Fibroblast of lung (primary cell): ENCODE data around the gene OLFM1. TPM values are rescaled to one million over a fixed set of nuclear protein-coding genes. Genes with fewer than 3 reads are reported as not detected.
"Not testable (repeated sequence)": the region's sequence is repeated elsewhere in the genome, so short reads cannot be mapped to it uniquely, and the experiment has no call there.

Experiments used
- DNase-seq, 2 donors: peaks; one replicate each; pipeline versions ENCODE4 v3.0.0 to v3.0.0-alpha.2; 2010; ENCODE audit warnings: low read depth in 2 of 2
- H2AFZ ChIP-seq: 2 replicates; pipeline ENCODE4 v1.5.1; 2012; ENCODE audit warnings: low read length, control low read depth, inconsistent platforms
- H3K27ac ChIP-seq: 2 replicates; pipeline ENCODE4 v1.5.1; 2011; ENCODE audit warnings: low read length, control low read depth; ENCODE audit not compliant: insufficient read depth
- H3K27me3 ChIP-seq: 2 replicates; pipeline ENCODE4 v1.5.1; 2011; ENCODE audit warnings: mild to moderate bottlenecking, low read length; ENCODE audit not compliant: control insufficient read depth, insufficient read depth
- H3K36me3 ChIP-seq: 2 replicates; pipeline ENCODE4 v1.5.1; 2011; ENCODE audit warnings: low read length; ENCODE audit not compliant: control insufficient read depth, insufficient read depth
- H3K4me1 ChIP-seq: 2 replicates; pipeline ENCODE4 v1.5.1; 2011; ENCODE audit warnings: low read length; ENCODE audit not compliant: control insufficient read depth, insufficient read depth; ENCODE audit errors: extremely low read depth
- H3K4me2 ChIP-seq: 2 replicates; pipeline ENCODE4 v1.5.1; 2011; ENCODE audit warnings: low read length, control low read depth; ENCODE audit not compliant: insufficient read depth; ENCODE audit errors: extremely low read depth
- H3K4me3 ChIP-seq, 4 experiments: fragments of 200-600 bp in 1 of 4; sonication (generic) in 1 of 4; replicated peaks in 1 of 4; 2 replicates each; pipeline ENCODE4 v1.5.1; 2011 to 2016; ENCODE audit warnings: low read length in 4 of 4, low read depth in 3 of 4, mild to moderate bottlenecking in 3 of 4, control low read depth in 2 of 4, inconsistent platforms in 1 of 4, mixed read lengths in 1 of 4; ENCODE audit not compliant: insufficient read depth in 1 of 4; ENCODE audit errors: control extremely low read depth in 1 of 4
- H3K79me2 ChIP-seq: 2 replicates; pipeline ENCODE4 v1.5.1; 2012; ENCODE audit warnings: mild to moderate bottlenecking, low read length, inconsistent platforms; ENCODE audit not compliant: control insufficient read depth, insufficient read depth
- H3K9ac ChIP-seq: 2 replicates; pipeline ENCODE4 v1.5.1; 2011; ENCODE audit warnings: mild to moderate bottlenecking, low read length, control low read depth; ENCODE audit not compliant: insufficient read depth
- H3K9me3 ChIP-seq: 2 replicates; pipeline ENCODE4 v1.5.1; 2012; ENCODE audit warnings: low read depth, low read length; ENCODE audit not compliant: control insufficient read depth, insufficient read depth
- H4K20me1 ChIP-seq: 2 replicates; pipeline ENCODE4 v1.5.1; 2011; ENCODE audit warnings: low read length; ENCODE audit not compliant: control insufficient read depth, insufficient read depth; ENCODE audit errors: extremely low read depth
- EZH2 ChIP-seq: IDR thresholded peaks from 2 replicates; pipeline ENCODE4 v1.5.1; 2012; ENCODE audit warnings: low read length, control low read depth, mild to moderate bottlenecking; ENCODE audit errors: missing control alignments
- polyA plus RNA-seq, 2 donors: library from polyadenylated mRNA; depleted of rRNA in 1 of 2; stranded (reverse) in 1 of 2; unstranded in 1 of 2; fragments of >200 nt; gene quantifications; 2 replicates each; pipeline ENCODE4 v1.2.1, GENCODE V29; 2011 to 2012; ENCODE audit warnings: missing spikeins in 1 of 2
- total RNA-seq: library from RNA; depleted of rRNA; stranded (reverse); fragments of >200 nt; gene quantifications from 2 replicates; pipeline ENCODE4 v1.2.1, GENCODE V29; 2014
- TF ChIP-seq, protein P1 (sequence below), 2 donors: IDR thresholded peaks in 1 of 2; conservative IDR thresholded peaks in 1 of 2; 1 replicate in 1 of 2; 2 replicates in 1 of 2; pipeline ENCODE4 v1.5.1; 2011 to 2012; ENCODE audit warnings: low read length in 2 of 2, control low read depth in 1 of 2, inconsistent platforms in 1 of 2, low read depth in 1 of 2, mild to moderate bottlenecking in 1 of 2

Gene OLFM1
- total and polyA plus RNA-seq, 2 donors (not counting 1 experiment from before 2014, with no cell fraction given): 2.0 to 7.6 TPM

DNA sequence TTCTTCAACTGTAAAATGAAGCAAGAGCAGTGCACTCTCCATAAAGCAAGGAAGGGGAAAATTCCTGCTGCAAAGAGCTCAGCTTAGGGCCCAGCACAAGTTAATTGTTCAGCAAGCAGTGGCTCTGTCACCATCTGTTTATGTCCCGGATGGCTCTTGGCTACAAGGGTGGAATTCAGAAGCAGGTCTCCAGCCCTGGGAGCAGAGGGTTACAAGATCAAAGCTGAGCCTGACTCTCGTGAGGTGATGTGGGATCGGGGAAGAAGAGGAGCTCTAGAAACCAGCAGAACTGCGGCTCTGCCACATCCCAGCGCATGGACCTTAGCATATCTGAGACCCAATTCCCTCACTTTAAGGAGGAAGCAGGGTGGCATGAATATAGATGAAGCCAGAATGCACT lies 25.2 kb upstream of the OLFM1 start:
- no peak for DNase-seq
- H3K9ac ChIP-seq: no peak overlapping the region
- TF ChIP-seq EZH2: no peak
- TF ChIP-seq, protein P1, sequence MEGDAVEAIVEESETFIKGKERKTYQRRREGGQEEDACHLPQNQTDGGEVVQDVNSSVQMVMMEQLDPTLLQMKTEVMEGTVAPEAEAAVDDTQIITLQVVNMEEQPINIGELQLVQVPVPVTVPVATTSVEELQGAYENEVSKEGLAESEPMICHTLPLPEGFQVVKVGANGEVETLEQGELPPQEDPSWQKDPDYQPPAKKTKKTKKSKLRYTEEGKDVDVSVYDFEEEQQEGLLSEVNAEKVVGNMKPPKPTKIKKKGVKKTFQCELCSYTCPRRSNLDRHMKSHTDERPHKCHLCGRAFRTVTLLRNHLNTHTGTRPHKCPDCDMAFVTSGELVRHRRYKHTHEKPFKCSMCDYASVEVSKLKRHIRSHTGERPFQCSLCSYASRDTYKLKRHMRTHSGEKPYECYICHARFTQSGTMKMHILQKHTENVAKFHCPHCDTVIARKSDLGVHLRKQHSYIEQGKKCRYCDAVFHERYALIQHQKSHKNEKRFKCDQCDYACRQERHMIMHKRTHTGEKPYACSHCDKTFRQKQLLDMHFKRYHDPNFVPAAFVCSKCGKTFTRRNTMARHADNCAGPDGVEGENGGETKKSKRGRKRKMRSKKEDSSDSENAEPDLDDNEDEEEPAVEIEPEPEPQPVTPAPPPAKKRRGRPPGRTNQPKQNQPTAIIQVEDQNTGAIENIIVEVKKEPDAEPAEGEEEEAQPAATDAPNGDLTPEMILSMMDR (conservative IDR thresholded peaks at IDR 0.05 in 1 of 2, IDR thresholded peaks at IDR 0.05 in 1 of 2; ENCODE audit: low read depth in 1 of 2, low read length in 2 of 2): no peak

DNA sequence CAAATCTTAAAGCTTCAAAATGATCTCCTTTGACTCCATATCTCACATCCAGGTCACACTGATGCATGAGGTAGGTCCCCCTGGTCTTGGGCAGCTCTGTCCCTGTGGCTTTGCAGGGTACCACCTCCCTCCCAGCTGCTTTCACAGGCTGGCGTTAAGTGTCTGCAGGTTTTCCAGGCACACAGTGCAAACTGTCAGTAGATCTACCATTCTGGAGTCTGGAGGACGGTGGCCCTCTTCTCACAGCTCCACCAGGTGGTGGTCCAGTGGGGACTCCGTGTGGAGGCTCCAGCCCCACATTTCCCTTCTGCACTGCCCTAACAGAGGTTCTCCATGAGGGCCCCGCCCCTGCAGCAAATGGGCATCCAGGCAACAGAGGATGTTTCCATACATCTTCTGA lies 24.0 kb upstream of the OLFM1 start:
- not testable (repeated sequence) for H4K20me1 ChIP-seq, H3K79me2 ChIP-seq, H3K27me3 ChIP-seq, H3K4me3 ChIP-seq, H3K4me2 ChIP-seq, DNase-seq, H2AFZ ChIP-seq, H3K36me3 ChIP-seq, H3K9ac ChIP-seq, H3K9me3 ChIP-seq, H3K27ac ChIP-seq, H3K4me1 ChIP-seq

More for the DNA sequence above, 25.2 kb upstream of the OLFM1 start:
- H3K36me3 ChIP-seq: no peaks in the 10 kb centered on the region
- H3K4me1 ChIP-seq: no peaks in the 10 kb centered on the region
- no peak overlapping the region for H2AFZ ChIP-seq
- H3K27ac ChIP-seq: no peak overlapping the region
- H4K20me1 ChIP-seq: no peaks in the 10 kb centered on the region
- no peak overlapping the region for H3K4me3 ChIP-seq
- H3K9me3 ChIP-seq: no peaks in the 10 kb centered on the region
- no peak overlapping the region for H3K4me2 ChIP-seq
- H3K79me2 ChIP-seq: no peaks in the 10 kb centered on the region
- no peaks in the 10 kb centered on the region for H3K27me3 ChIP-seq

DNA sequence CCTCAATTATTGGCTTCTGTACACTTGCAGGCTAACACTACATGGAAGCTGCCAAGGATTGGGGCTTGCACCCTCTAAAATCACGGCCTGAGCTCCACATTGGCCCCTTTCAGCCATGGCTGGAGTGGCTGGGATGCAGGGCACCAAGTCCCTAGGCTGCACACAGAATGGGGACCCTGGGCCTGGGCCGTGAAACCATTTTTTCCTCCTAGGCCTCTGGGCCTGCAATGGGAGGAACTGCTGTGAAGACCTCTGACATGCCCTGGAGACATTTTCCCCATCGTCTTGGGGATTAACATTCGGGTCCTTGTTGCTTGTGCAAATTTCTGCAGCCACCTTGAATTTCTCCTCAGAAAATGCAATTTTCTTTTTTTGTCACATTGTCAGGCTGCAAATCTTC lies 23.6 kb upstream of the OLFM1 start:
- not testable (repeated sequence) for H3K4me1 ChIP-seq, H3K36me3 ChIP-seq, H3K4me3 ChIP-seq, H3K9me3 ChIP-seq, H3K27me3 ChIP-seq, DNase-seq, H3K4me2 ChIP-seq, H3K79me2 ChIP-seq, H3K9ac ChIP-seq, H4K20me1 ChIP-seq, H3K27ac ChIP-seq, H2AFZ ChIP-seq

DNA sequence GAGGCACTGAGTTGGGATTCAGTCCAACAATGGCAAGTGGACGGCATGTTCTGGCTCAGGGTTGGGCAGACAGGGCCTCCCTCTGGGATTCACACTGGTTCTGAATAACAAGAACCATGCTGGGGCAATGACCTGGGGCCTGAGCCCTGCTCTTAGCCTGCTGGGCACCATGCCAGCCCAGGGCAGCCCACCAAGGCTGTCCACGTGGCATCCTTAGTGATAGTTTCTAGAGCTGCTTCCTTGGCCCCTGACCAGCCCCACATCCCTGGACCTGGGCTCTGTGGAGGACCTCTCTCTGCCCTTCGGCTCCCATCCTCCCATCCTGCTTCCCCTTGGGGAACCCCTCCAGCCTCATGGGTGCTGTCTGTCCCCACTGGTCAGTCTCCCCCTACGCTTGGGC lies 22.3 kb upstream of the OLFM1 start:
- no peaks in the 10 kb centered on the region for H3K4me1 ChIP-seq
- H3K27ac ChIP-seq: no peak overlapping the region
- H3K79me2 ChIP-seq: no peaks in the 10 kb centered on the region
- H3K27me3 ChIP-seq: no peaks in the 10 kb centered on the region
- no peak overlapping the region for H3K4me3 ChIP-seq
- no peaks in the 10 kb centered on the region for H4K20me1 ChIP-seq
- no peak for TF ChIP-seq EZH2
- TF ChIP-seq, protein P1 (conservative IDR thresholded peaks at IDR 0.05 in 1 of 2, IDR thresholded peaks at IDR 0.05 in 1 of 2; ENCODE audit: low read depth in 1 of 2, low read length in 2 of 2): no peak
- H2AFZ ChIP-seq: no peak overlapping the region
- H3K9me3 ChIP-seq: no peaks in the 10 kb centered on the region
- no peak for DNase-seq
- H3K36me3 ChIP-seq: no peaks in the 10 kb centered on the region
- H3K4me2 ChIP-seq: no peak overlapping the region
- no peak overlapping the region for H3K9ac ChIP-seq
